Astrocyte (in vitro differentiated cells and primary cell): ENCODE measurements around the gene RPL7A. TPM values are rescaled to one million over a fixed set of nuclear protein-coding genes. Genes with fewer than 3 reads are reported as not detected.
"Not testable (repeated sequence)": the region's sequence is repeated elsewhere in the genome, so short reads cannot be mapped to it uniquely, and the experiment has no call there.

Experiments
- DNase-seq: peaks from one replicate; pipeline ENCODE4 v3.0.0-alpha.2; 2010; ENCODE audit warnings: low read depth
- FAIRE-seq: peaks from 2 replicates; lab custom pipeline; 2011; peaks lifted over from hg19 to GRCh38; lab: Jason Lieb, UNC
- H2AFZ ChIP-seq: 2 replicates; pipeline ENCODE4 v1.6.0; 2012; ENCODE audit warnings: low read depth, low read length, inconsistent platforms
- H3K27ac ChIP-seq: 2 replicates; pipeline ENCODE4 v1.5.1; 2011; ENCODE audit warnings: low read depth, low read length, inconsistent platforms
- H3K27me3 ChIP-seq: 2 replicates; pipeline ENCODE4 v1.6.0; 2011; ENCODE audit warnings: low read length, inconsistent platforms; ENCODE audit not compliant: insufficient read depth
- H3K36me3 ChIP-seq: 2 replicates; pipeline ENCODE4 v1.5.1; 2011; ENCODE audit warnings: low read length, inconsistent platforms; ENCODE audit not compliant: insufficient read depth
- H3K4me1 ChIP-seq: 2 replicates; pipeline ENCODE4 v1.5.1; 2011; ENCODE audit warnings: low read length, inconsistent platforms; ENCODE audit not compliant: insufficient read depth
- H3K4me2 ChIP-seq: 2 replicates; pipeline ENCODE4 v1.6.0; 2012; ENCODE audit warnings: low read length, inconsistent platforms
- H3K4me3 ChIP-seq: 2 replicates; pipeline ENCODE4 v1.5.1; 2011; ENCODE audit warnings: low read depth, mild to moderate bottlenecking, low read length, inconsistent platforms; ENCODE audit not compliant: insufficient read depth
- H3K79me2 ChIP-seq: 2 replicates; pipeline ENCODE4 v1.6.0; 2012; ENCODE audit warnings: mild to moderate bottlenecking, low read length, inconsistent platforms; ENCODE audit not compliant: insufficient read depth
- H3K9ac ChIP-seq: 2 replicates; pipeline ENCODE4 v1.6.0; 2012; ENCODE audit warnings: mild to moderate bottlenecking, low read length, inconsistent platforms
- H3K9me3 ChIP-seq: 2 replicates; pipeline ENCODE4 v1.5.1; 2012; ENCODE audit warnings: low read depth, mild to moderate bottlenecking, low read length, inconsistent platforms; ENCODE audit not compliant: insufficient read depth
- H4K20me1 ChIP-seq: 2 replicates; pipeline ENCODE4 v1.6.0; 2012; ENCODE audit warnings: low read length, inconsistent platforms; ENCODE audit not compliant: insufficient read depth
- H3K27ac Mint-ChIP-seq: one replicate; pipeline ENCODE4 v1.8.0; 2021; ENCODE audit warnings: mild to moderate bottlenecking, mixed read lengths; ENCODE audit not compliant: unreplicated experiment
- H3K27me3 Mint-ChIP-seq: one replicate; pipeline ENCODE4 v1.8.0; 2021; ENCODE audit warnings: low read depth, mixed read lengths; ENCODE audit not compliant: unreplicated experiment
- H3K36me3 Mint-ChIP-seq: one replicate; pipeline ENCODE4 v1.8.0; 2021; ENCODE audit warnings: low read depth, mixed read lengths; ENCODE audit not compliant: unreplicated experiment
- H3K4me1 Mint-ChIP-seq: one replicate; pipeline ENCODE4 v1.8.0; 2021; ENCODE audit warnings: low read depth, mixed read lengths; ENCODE audit not compliant: unreplicated experiment
- H3K4me3 Mint-ChIP-seq: one replicate; pipeline ENCODE4 v1.8.0; 2021; ENCODE audit warnings: mild to moderate bottlenecking, moderate library complexity, mixed read lengths; ENCODE audit not compliant: unreplicated experiment
- H3K9me3 Mint-ChIP-seq: one replicate; pipeline ENCODE4 v1.8.0; 2021; ENCODE audit warnings: mild to moderate bottlenecking, mixed read lengths; ENCODE audit not compliant: unreplicated experiment
- CTCF ChIP-seq: IDR thresholded peaks from 2 replicates; pipeline ENCODE4 v1.5.1; 2011; ENCODE audit warnings: low read depth, mild to moderate bottlenecking, inconsistent platforms, low read length, moderate library complexity; ENCODE audit not compliant: insufficient read depth
- EZH2 ChIP-seq: IDR thresholded peaks from 2 replicates; pipeline ENCODE4 v1.6.1; 2012; ENCODE audit warnings: mild to moderate bottlenecking, low read length, inconsistent platforms; ENCODE audit not compliant: insufficient read depth
- total RNA-seq: library from RNA; stranded (reverse); gene quantifications from 2 replicates; pipeline ENCODE4 v1.2.1, GENCODE V29; 2021

Gene RPL7A
- total RNA-seq, 1 donor from 2014 or later = 1,364 TPM

GRCh38 chr9:133375724-133376654, 28.0 kb downstream of the RPL7A start, which contains the start of the genes STKLD1 and SURF4:
Gene STKLD1, plus strand, starts transcription at chr9:133376366. Its CDS starts 108 bp downstream, at chr9:133376474.
Gene SURF4, minus strand, starts transcription at chr9:133376060. Its CDS starts 91 bp downstream, at chr9:133375969.
- Histone ChIP-seq H2AFZ (peak within 1 kb of the TSS; percentile 91), H3K36me3 (peaks cover 15% of the 10 kb centered on the region), H3K79me2 (peaks cover 49% of the 10 kb centered on the region), H3K27me3 (no peaks in the 10 kb centered on the region), H3K4me2 (peak within 1 kb of the TSS; percentile 91), H3K9me3 (no peaks in the 10 kb centered on the region), H3K4me1 (peaks cover 29% of the 10 kb centered on the region), H3K27ac (peak within 1 kb of the TSS; percentile 92), H3K4me3 (peak within 1 kb of the TSS; percentile 83), H3K9ac (peak within 1 kb of the TSS; percentile 99), H4K20me1 (peaks cover 44% of the 10 kb centered on the region)
- Mint-ChIP-seq H3K36me3 (peaks cover 3% of the 10 kb centered on the region), H3K27me3 (no peaks in the 10 kb centered on the region), H3K4me3 (peak within 1 kb of the TSS; percentile 99), H3K4me1 (peaks cover 25% of the 10 kb centered on the region), H3K9me3 (no peaks in the 10 kb centered on the region), H3K27ac (peak within 1 kb of the TSS; percentile 99)
- DNase-seq (peak; percentile 90), FAIRE-seq (no peak)
- TF ChIP-seq EZH2 (no peak), CTCF (no peak)

- peaks cover 36% of the 10 kb centered on the region for H3K79me2 ChIP-seq
- H2AFZ ChIP-seq, H3K4me2 ChIP-seq, FAIRE-seq, H3K27me3 ChIP-seq, H3K9me3 Mint-ChIP-seq, H3K27me3 Mint-ChIP-seq, H3K27ac Mint-ChIP-seq, H3K36me3 ChIP-seq, H3K9ac ChIP-seq, H3K9me3 ChIP-seq, H3K36me3 Mint-ChIP-seq, H3K27ac ChIP-seq, H3K4me3 ChIP-seq, DNase-seq: not testable (repeated sequence)
- H3K4me3 Mint-ChIP-seq = peak overlapping the region; percentile 76
- H3K4me1 Mint-ChIP-seq = peaks cover 13% of the 10 kb centered on the region
- peaks cover 31% of the 10 kb centered on the region for H4K20me1 ChIP-seq
- H3K4me1 ChIP-seq = peaks cover 16% of the 10 kb centered on the region
Observed at GRCh38 chr9:133377280-133377679, 29.3 kb downstream of the RPL7A start.

GRCh38 chr9:133377721-133378216, 29.8 kb downstream of the RPL7A start:
- peaks cover 1% of the 10 kb centered on the region for H3K36me3 Mint-ChIP-seq
- peak overlapping the region; percentile 76 for H3K4me3 Mint-ChIP-seq

More at GRCh38 chr9:133377721-133378216, 29.8 kb downstream of the RPL7A start:
- Histone ChIP-seq H3K27ac (no peak overlapping the region), H3K27me3 (no peaks in the 10 kb centered on the region), H2AFZ (no peak overlapping the region), H3K79me2 (peaks cover 31% of the 10 kb centered on the region), H3K4me3 (no peak overlapping the region), H3K4me2 (no peak overlapping the region), H3K36me3 (peaks cover 4% of the 10 kb centered on the region), H3K9me3 (no peaks in the 10 kb centered on the region), H3K4me1 (peaks cover 11% of the 10 kb centered on the region), H3K9ac (no peak overlapping the region), H4K20me1 (peaks cover 26% of the 10 kb centered on the region)
- H3K27ac Mint-ChIP-seq = no peak overlapping the region
- FAIRE-seq (no peak), DNase-seq (no peak)
- H3K9me3 Mint-ChIP-seq = peaks cover 1% of the 10 kb centered on the region
- TF ChIP-seq CTCF (no peak), EZH2 (no peak)
- H3K4me1 Mint-ChIP-seq = peaks cover 8% of the 10 kb centered on the region
- H3K27me3 Mint-ChIP-seq = no peaks in the 10 kb centered on the region
